MM.1S (cell line): ENCODE results near the gene GNAI3.

Source experiments
- DNase-seq: peaks from one replicate; pipeline ENCODE4 v3.0.0-alpha.2; 2015
- H2AFZ ChIP-seq: fragments of 300-600 bp; sonication (generic); 2 replicates; pipeline ENCODE4 v1.6.0; 2016; ENCODE audit warnings: antibody characterized with exemption, low read length
- H3F3A ChIP-seq: fragments of 300-600 bp; sonication (generic); 2 replicates; pipeline ENCODE4 v1.6.1; 2016; ENCODE audit warnings: mild to moderate bottlenecking, antibody characterized with exemption, low read length, moderate library complexity, mixed read lengths; ENCODE audit not compliant: insufficient read depth
- H3K27ac ChIP-seq: fragments of 300-600 bp; sonication (generic); 2 replicates; pipeline ENCODE4 v1.5.1; 2016; ENCODE audit warnings: mild to moderate bottlenecking, low read length
- H3K27me3 ChIP-seq: fragments of 300-600 bp; sonication (generic); replicated peaks from 2 replicates; pipeline ENCODE4 v1.6.0; 2016; ENCODE audit warnings: low read length; ENCODE audit not compliant: insufficient read depth
- H3K36me3 ChIP-seq: fragments of 300-600 bp; sonication (generic); replicated peaks from 2 replicates; pipeline ENCODE4 v1.6.1; 2016; ENCODE audit warnings: mild to moderate bottlenecking, low read length, mixed read lengths; ENCODE audit not compliant: insufficient read depth
- H3K4me1 ChIP-seq: fragments of 300-600 bp; sonication (generic); 2 replicates; pipeline ENCODE4 v1.6.1; 2016; ENCODE audit warnings: low read length, mixed read lengths
- H3K4me2 ChIP-seq: fragments of 300-600 bp; sonication (generic); 2 replicates; pipeline ENCODE4 v1.6.0; 2016; ENCODE audit warnings: low read depth, low read length
- H3K4me3 ChIP-seq: fragments of 300-600 bp; sonication (generic); 2 replicates; pipeline ENCODE4 v1.5.1; 2016; ENCODE audit warnings: low read length, mixed read lengths
- H3K79me2 ChIP-seq: fragments of 300-600 bp; sonication (generic); 2 replicates; pipeline ENCODE4 v1.6.1; 2016; ENCODE audit warnings: mixed run types, low read length, mixed read lengths
- H3K9ac ChIP-seq: fragments of 300-600 bp; sonication (generic); 2 replicates; pipeline ENCODE4 v1.6.1; 2016; ENCODE audit warnings: low read length, mixed read lengths
- H3K9me2 ChIP-seq: fragments of 300-600 bp; sonication (generic); replicated peaks from 2 replicates; pipeline ENCODE4 v1.6.1; 2016; ENCODE audit warnings: mild to moderate bottlenecking, low read length, mixed read lengths; ENCODE audit not compliant: insufficient read depth
- H3K9me3 ChIP-seq: fragments of 300-600 bp; sonication (generic); replicated peaks from 2 replicates; pipeline ENCODE4 v1.6.1; 2016; ENCODE audit warnings: mild to moderate bottlenecking, low read length, mixed read lengths; ENCODE audit not compliant: insufficient read depth
- H4K20me1 ChIP-seq: fragments of 300-600 bp; sonication (generic); 2 replicates; pipeline ENCODE4 v1.6.1; 2016; ENCODE audit warnings: mild to moderate bottlenecking, low read length, moderate library complexity, mixed read lengths; ENCODE audit not compliant: insufficient read depth
- EZH2 ChIP-seq: fragments of 300-600 bp; sonication (generic); optimal IDR thresholded peaks from 2 replicates; pipeline ENCODE3; 2017; ENCODE audit warnings: low read depth, mild to moderate bottlenecking, antibody characterized with exemption, low read length, mixed read lengths
- EZH2phosphoT487 ChIP-seq: fragments of 300-600 bp; sonication (generic); IDR thresholded peaks from 2 replicates; pipeline ENCODE4 v1.6.1; 2018; ENCODE audit warnings: antibody characterized with exemption, low read length
- TF ChIP-seq, protein P1 (sequence below): fragments of 300-600 bp; sonication (generic); IDR thresholded peaks from 2 replicates; pipeline ENCODE4 v1.5.1; 2016; ENCODE audit warnings: antibody characterized with exemption, low read length, mixed read lengths

Gene GNAI3

DNA sequence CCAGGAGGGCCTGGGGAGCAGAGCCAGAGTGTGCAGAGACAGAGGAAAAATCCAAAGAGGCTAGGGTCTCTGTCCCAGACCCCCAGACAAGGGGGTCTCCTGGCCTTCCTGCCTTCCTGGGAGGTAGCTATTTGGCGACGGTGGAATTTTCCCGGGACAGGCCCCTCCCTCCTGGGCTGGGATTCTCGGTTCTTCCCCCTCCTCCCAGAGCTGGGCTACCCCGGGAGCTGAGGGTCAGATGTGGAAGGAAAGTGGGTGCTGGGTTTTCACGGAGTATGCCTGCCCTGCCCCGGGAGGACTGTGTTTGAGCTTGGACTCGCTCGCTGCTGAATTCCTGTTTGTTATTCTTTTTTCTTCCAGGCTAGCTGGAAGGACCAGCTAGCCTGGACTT, 72.0 kb downstream of the GNAI3 start:
- H3K4me3 ChIP-seq, result peak overlapping the region; percentile 86
- H2AFZ ChIP-seq, result peak overlapping the region; percentile 84
- peak overlapping the region; percentile 83 for H3K9ac ChIP-seq
- H3K9me2 ChIP-seq, result no peaks in the 10 kb centered on the region
- H3K4me1 ChIP-seq, result peaks cover 7% of the 10 kb centered on the region
- no peaks in the 10 kb centered on the region for H3K36me3 ChIP-seq
- peaks cover 32% of the 10 kb centered on the region for H3K79me2 ChIP-seq
- no peak for TF ChIP-seq EZH2phosphoT487
- TF ChIP-seq, protein P1, sequence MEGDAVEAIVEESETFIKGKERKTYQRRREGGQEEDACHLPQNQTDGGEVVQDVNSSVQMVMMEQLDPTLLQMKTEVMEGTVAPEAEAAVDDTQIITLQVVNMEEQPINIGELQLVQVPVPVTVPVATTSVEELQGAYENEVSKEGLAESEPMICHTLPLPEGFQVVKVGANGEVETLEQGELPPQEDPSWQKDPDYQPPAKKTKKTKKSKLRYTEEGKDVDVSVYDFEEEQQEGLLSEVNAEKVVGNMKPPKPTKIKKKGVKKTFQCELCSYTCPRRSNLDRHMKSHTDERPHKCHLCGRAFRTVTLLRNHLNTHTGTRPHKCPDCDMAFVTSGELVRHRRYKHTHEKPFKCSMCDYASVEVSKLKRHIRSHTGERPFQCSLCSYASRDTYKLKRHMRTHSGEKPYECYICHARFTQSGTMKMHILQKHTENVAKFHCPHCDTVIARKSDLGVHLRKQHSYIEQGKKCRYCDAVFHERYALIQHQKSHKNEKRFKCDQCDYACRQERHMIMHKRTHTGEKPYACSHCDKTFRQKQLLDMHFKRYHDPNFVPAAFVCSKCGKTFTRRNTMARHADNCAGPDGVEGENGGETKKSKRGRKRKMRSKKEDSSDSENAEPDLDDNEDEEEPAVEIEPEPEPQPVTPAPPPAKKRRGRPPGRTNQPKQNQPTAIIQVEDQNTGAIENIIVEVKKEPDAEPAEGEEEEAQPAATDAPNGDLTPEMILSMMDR, result no peak
- TF ChIP-seq EZH2, result no peak
- H4K20me1 ChIP-seq, result no peaks in the 10 kb centered on the region
- peak overlapping the region; percentile 58; the same call in 1 of the 2 replicates for H3K27ac ChIP-seq
- H3K27me3 ChIP-seq, result no peaks in the 10 kb centered on the region
- H3K4me2 ChIP-seq, result peak overlapping the region; percentile 90
- DNase-seq, result no peak
- no peaks in the 10 kb centered on the region for H3K9me3 ChIP-seq
- H3F3A ChIP-seq, result no peaks in the 10 kb centered on the region

DNA sequence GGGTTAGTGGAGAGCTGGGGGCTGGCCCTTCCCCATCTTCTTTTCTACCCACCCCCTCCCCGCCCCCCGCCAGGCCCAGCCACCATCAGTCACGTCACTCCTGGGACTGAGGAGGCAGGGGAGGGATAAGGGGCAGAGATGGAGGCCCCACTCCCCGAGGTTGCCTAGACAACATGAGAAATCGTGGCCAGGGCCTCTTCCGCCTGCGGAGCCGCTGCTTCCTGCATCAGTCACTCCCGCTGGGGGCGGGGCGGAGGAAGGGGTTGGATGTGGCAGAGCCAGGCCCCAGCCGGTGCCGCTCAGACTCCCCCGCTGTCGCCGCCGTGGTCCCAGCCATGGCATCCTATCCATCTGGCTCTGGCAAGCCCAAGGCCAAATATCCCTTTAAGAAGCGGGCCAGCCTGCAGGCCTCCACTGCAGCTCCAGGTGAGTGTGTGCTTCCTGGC, 72.4 kb downstream of the GNAI3 start:
- peak overlapping the region; percentile 90; the same call in 1 of the 2 replicates for H3K4me2 ChIP-seq
- no peaks in the 10 kb centered on the region for H3K9me3 ChIP-seq
- no peaks in the 10 kb centered on the region for H3K27me3 ChIP-seq
- H3K9me2 ChIP-seq, result no peaks in the 10 kb centered on the region
- DNase-seq, result peak; percentile 83
- H3K79me2 ChIP-seq, result peaks cover 32% of the 10 kb centered on the region
- H4K20me1 ChIP-seq, result no peaks in the 10 kb centered on the region
- H3K4me1 ChIP-seq, result peaks cover 7% of the 10 kb centered on the region
- no peaks in the 10 kb centered on the region for H3F3A ChIP-seq
- H3K27ac ChIP-seq, result peak overlapping the region; percentile 58; the same call in 1 of the 2 replicates
- peak overlapping the region; percentile 83 for H3K9ac ChIP-seq
- H3K4me3 ChIP-seq, result peak overlapping the region; percentile 86
- H3K36me3 ChIP-seq, result no peaks in the 10 kb centered on the region
- 0 out of 2 replicates have a peak overlapping the region, but pooled peaks have one; percentile 38 for H2AFZ ChIP-seq
- TF ChIP-seq EZH2phosphoT487 (no peak), EZH2 (no peak)
- TF ChIP-seq, protein P1, result no peak

DNA sequence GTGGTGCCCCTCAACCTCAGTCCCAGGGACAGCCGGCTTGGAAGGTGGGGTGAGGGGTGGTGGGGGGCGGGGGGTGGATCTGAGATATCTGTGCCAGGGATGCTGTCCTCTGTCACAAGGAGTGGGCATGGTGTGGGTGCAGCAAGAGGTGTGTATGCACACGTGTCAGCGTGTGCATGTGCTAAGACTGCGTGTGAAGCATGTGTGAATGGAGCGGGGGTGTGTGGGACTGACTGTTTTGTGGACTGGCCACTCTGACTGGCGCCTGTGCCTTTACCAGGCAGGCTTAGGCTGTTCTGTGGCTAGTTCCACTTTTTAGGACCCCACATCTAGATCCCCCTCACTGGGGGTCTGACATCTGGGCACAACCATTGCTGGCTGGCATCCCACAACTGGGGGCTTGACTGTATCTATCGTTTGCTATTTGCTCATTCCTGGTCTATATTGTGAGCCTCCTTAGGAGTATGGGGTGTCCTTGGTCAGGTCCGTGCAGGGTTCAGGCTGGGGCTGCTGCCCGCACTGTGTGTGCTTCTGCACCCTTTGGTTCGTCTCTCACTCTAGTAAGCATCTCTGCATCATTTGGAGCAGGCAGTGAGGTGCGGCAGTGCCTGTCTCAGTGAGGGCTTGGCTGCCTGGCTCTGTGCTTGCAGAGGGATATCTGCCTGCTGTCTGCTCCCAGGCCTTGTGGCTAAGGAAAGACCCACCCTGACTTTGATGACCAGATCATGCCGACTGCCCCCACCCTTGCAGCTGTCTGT, 73.1 kb downstream of the GNAI3 start:
- Histone ChIP-seq H4K20me1 (no peaks in the 10 kb centered on the region), H2AFZ (no peak overlapping the region), H3K4me2 (peak overlapping the region; percentile 90; the same call in 1 of the 2 replicates), H3K4me3 (peak overlapping the region; percentile 86), H3K79me2 (peaks cover 32% of the 10 kb centered on the region), H3F3A (no peaks in the 10 kb centered on the region), H3K36me3 (no peaks in the 10 kb centered on the region), H3K27me3 (no peaks in the 10 kb centered on the region), H3K9me2 (no peaks in the 10 kb centered on the region), H3K4me1 (peaks cover 7% of the 10 kb centered on the region), H3K27ac (no peak overlapping the region), H3K9me3 (no peaks in the 10 kb centered on the region), H3K9ac (peak overlapping the region; percentile 83; the same call in 1 of the 2 replicates)
- TF ChIP-seq, protein P1, result no peak
- TF ChIP-seq EZH2, result no peak
- no peak for TF ChIP-seq EZH2phosphoT487
- DNase-seq, result no peak
